ENCODE results near the gene TBXT. TPM values are rescaled to one million over a fixed set of nuclear protein-coding genes. Genes with fewer than 3 reads are reported as not detected.

The TBXT gene
- total RNA-seq (2016; rRNA removed; fragmentation: Illumina TruSeq; extraction: Trizol) (not detected in 2 replicates), polyA plus RNA-seq (2011; rRNA removed) (not detected in 2 replicates), polyA minus RNA-seq (2011; rRNA and poly(A)+ RNA removed; ENCODE audit: low replicate concordance) (not detected in 2 replicates), Bru-seq, nascent RNA (not detected), BruChase-seq, experiment 1, labeled RNA remaining after a 6-hour chase (not detected), BruChase-seq, experiment 2, labeled RNA remaining after a 2-hour chase (not detected)
- not detected in 2 replicates for total RNA-seq (2016; cell fraction: cytosol; rRNA removed; fragmentation: Illumina TruSeq; extraction: Trizol; ENCODE audit: low read depth)
- not detected in 2 replicates for total RNA-seq (2016; cell fraction: insoluble cytoplasmic fraction; rRNA removed; fragmentation: Illumina TruSeq; extraction: Trizol)
- not detected in 2 replicates for total RNA-seq (2016; cell fraction: membrane; rRNA removed; fragmentation: Illumina TruSeq; extraction: Trizol)
- not detected in 2 replicates for total RNA-seq (2016; cell fraction: nucleus; rRNA removed; fragmentation: Illumina TruSeq; extraction: Trizol)
- polyA plus RNA-seq (2011; cell fraction: cytosol; rRNA removed) = not detected in 2 replicates
- polyA plus RNA-seq (2011; cell fraction: nucleus; rRNA removed) = not detected in 2 replicates
- polyA plus RNA-seq (2012) = not detected in 2 replicates
- polyA plus RNA-seq (2016; cell fraction: cytosol; fragmentation: Illumina TruSeq; extraction: Trizol; ENCODE audit: low read depth) = not detected in 2 replicates
- not detected in 2 replicates for polyA plus RNA-seq (2016; cell fraction: insoluble cytoplasmic fraction; fragmentation: Illumina TruSeq; extraction: Trizol; ENCODE audit: low read depth)
- not detected in 2 replicates for polyA plus RNA-seq (2016; cell fraction: membrane; fragmentation: Illumina TruSeq; extraction: Trizol; ENCODE audit: low read depth)
- polyA plus RNA-seq (2016; cell fraction: nucleus; fragmentation: Illumina TruSeq; extraction: Trizol; ENCODE audit: insufficient read depth, low read depth) = not detected in 2 replicates
- polyA minus RNA-seq (2011; cell fraction: cytosol; rRNA and poly(A)+ RNA removed) = not detected in 2 replicates
- not detected in 2 replicates for polyA minus RNA-seq (2011; cell fraction: nucleus; rRNA and poly(A)+ RNA removed)
- long read RNA-seq, experiment 1 = 0 reads
- long read RNA-seq, experiment 2 = 0 reads

DNA sequence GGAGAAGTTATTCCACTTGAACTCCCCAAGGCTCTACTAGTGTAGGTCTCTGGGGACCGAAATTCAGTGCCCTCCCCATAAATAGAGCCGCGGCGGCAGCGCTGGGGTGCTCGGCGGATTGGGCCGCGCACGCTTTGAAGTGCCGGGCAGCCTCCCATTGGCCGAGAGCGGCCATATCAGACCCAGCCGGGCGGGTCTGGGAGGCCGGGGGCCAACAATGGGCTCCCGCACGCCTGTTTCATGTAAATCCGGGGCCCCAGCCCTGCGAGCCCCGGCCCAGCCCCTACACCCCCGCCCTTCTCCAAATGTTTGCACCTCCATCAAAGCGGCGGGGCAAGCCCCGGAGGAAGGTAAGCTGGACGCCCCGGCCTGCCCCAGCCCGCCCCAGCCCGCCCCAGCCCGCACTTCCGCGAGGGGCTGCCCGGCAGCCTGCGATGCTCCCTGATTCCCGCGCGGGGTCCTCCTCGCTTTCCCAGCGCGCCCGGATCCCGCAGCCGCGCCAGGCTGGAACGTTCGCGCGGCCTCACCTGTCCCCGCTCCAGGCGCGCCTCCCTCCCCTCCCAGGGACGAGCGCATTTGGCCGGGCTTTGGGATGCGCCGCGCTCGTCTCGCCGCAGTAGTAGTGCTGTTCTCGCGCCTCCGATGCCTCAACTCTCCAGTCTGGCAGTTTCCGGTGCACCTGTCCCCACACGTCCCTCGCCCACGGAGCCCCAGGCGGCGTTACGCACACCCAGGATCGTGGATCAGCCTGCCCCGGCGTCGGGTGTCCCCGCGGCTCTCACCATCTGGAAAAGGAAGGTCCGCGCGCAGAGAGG, at the start of gene TBXT:
TSS of gene TBXT (minus strand) at position 51 of the 815 bp plus-strand sequence. CDS start 260 bp downstream, outside the sequence.
- H3K4me3 ChIP-seq (replicated peaks in 1 of 3; ENCODE audit: insufficient read depth in 1 of 3, low read depth in 2 of 3, low read length in 3 of 3) = no peak within 1 kb of the TSS
- DNase-seq (ENCODE audit: low spot score) (no peak), ATAC-seq (no peak), FAIRE-seq (no peak)
- peaks cover 25 to 85% of the 10 kb centered on the region in 2 experiments for H3K27me3 ChIP-seq (ENCODE audit: control insufficient read depth in 1 of 2, insufficient read depth in 2 of 2, low read length in 2 of 2)
- H3K9ac ChIP-seq (ENCODE audit: insufficient read depth, low read depth, low read length) = no peak within 1 kb of the TSS
- intact Hi-C loops (cut with micrococcal nuclease; ENCODE audit: unreplicated experiment) (no loop called here), in situ Hi-C loops (cut with HindIII; ENCODE audit: extremely low pct_ligation_motif_present, low pct_unique_long_range_greater_than_20kb) (no loop called here)
- no peaks in the 10 kb centered on the region for H3K9me3 ChIP-seq (ENCODE audit: low read length)
- no peak within 1 kb of the TSS for H3K4me2 ChIP-seq (ENCODE audit: low read depth, low read length)
- no peaks in the 10 kb centered on the region for H3K36me3 ChIP-seq (replicated peaks in 1 of 2; ENCODE audit: control insufficient read depth in 1 of 2, insufficient read depth in 2 of 2, low read length in 2 of 2)
- H2AFZ ChIP-seq (ENCODE audit: low read length) = no peak within 1 kb of the TSS
- TF ChIP-seq FOXC1 (CRISPR knock-in tag; IDR thresholded peaks at IDR 0.05; ENCODE audit: borderline replicate concordance) (no peak), ZHX1 (CRISPR knock-in tag; IDR thresholded peaks at IDR 0.05; ENCODE audit: low read depth) (no peak), ZNF446 (CRISPR knock-in tag; IDR thresholded peaks at IDR 0.05) (no peak), ZNF75D (CRISPR knock-in tag; IDR thresholded peaks at IDR 0.05; ENCODE audit: borderline replicate concordance) (no peak)
- BruUV-seq (replicated peaks) = no TSS peak
- no peaks in the 10 kb centered on the region for H4K20me1 ChIP-seq (ENCODE audit: insufficient read depth, low read length)
- ChIA-PET CTCF (ENCODE audit: low intra/inter-chr PET ratio, low total read pairs) (no interaction called here), POLR2A (no interaction called here)
- no peaks in the 10 kb centered on the region for H3K79me2 ChIP-seq (ENCODE audit: insufficient read depth, low read length)
- WGBS (ENCODE audit: low lambda C conversion rate) = 66% methylated on average over 57 of the region's 79 CpGs
- no peak within 1 kb of the TSS for H3K27ac ChIP-seq (ENCODE audit: extremely low read length, insufficient read depth, low read length)
- H3K4me1 ChIP-seq (ENCODE audit: insufficient read depth, low read length) = no peaks in the 10 kb centered on the region
